Islet precursor cell (in vitro differentiated cells): ENCODE measurements around the gene SLC18A2.
"Not testable (repeated sequence)": the region's sequence is repeated elsewhere in the genome, so short reads cannot be mapped to it uniquely, and the experiment has no call there.

Source experiments
- DNase-seq: peaks from one replicate; pipeline ENCODE4 v3.0.0-alpha.2; 2018

The SLC18A2 gene

GRCh38 chr10:117266400-117266799 is 25.5 kb downstream of the SLC18A2 start:
- no peak for DNase-seq

- DNase-seq, result no peak
Observed at GRCh38 chr10:117266812-117267211, 25.9 kb downstream of the SLC18A2 start.

GRCh38 chr10:117268258-117268657 is 27.3 kb downstream of the SLC18A2 start:
- no peak for DNase-seq

DNA sequence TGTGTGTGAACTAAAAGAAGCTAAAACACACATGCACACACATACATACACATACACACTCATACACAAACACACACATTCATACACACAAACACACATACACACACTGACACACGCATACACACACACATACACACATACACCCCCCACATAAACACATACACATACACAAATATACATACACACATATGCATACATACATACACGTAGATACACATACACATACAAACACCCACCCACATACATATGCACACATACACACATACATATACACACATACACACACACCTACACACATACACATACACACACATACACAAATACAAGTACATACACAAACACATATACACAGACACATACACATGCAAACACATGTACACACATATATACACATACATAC is 28.0 kb downstream of the SLC18A2 start:
- no peak for DNase-seq

- peak; percentile 71 for DNase-seq
Observed at GRCh38 chr10:117271427-117271826, 30.5 kb downstream of the SLC18A2 start.

- DNase-seq, result no peak
Observed at GRCh38 chr10:117272195-117273076, 31.5 kb downstream of the SLC18A2 start.

- DNase-seq, result no peak
Observed at GRCh38 chr10:117273980-117274379, 33.1 kb downstream of the SLC18A2 start.

DNA sequence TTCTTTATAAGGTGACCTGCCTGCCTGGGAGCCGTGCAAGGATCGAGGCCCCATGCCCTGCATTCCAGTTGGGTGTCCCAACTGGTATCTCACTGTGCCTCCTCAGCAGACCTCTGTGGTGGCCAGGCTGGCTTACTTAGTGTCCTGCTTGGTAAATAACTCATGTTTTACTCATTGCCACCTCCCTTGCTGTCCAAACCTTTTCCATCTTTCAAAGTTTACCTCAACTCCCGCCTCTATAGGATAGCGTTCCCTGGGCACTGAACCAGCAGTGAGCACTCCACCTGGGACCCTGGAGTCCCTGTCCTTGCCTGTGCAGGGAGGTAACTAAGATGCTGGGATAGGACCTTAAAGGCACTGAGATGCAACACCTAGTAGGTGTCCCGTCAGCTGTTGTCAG is 33.6 kb downstream of the SLC18A2 start:
- no peak for DNase-seq

GRCh38 chr10:117275121-117275520 is 34.2 kb downstream of the SLC18A2 start:
- DNase-seq, result no peak

GRCh38 chr10:117277675-117278074 is 36.8 kb downstream of the SLC18A2 start:
- DNase-seq, result no peak

DNA sequence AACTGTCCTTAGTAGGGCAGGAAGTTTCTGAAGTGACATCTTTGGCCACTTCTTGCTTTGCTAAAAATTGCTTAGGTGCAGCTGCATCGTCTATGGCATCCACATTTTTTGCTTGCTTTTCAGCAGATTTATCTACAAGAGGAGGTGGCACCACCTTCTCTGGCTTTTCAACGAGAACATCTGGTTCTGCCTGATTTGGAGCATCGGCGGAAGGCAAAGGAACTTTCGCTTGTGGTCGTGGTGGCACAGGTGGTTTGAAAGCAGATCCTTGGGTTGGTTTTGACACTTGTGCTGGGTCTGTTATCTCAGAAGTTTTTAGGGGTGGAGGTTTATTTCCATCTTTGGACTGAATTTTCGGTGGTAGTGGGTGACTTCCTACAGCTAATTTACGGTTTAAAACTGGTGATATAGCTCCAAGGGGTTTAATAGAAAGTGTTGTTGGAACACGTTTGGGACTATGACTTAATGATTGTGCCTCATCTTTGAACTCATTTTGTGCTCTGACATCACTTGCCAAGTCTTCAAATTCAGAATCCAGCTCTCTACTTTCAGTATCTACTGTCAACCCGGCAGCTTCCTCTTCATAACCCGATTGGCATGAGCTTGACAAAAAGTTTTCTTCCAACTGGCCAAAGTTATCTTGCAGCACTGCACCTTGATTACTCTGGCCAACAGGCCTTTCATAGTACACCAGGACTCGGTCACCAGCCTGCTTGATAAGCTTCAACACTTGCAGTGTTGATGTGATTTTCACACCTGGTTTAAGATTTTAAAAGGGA is 44.0 kb downstream of the SLC18A2 start:
- no peak for DNase-seq

DNA sequence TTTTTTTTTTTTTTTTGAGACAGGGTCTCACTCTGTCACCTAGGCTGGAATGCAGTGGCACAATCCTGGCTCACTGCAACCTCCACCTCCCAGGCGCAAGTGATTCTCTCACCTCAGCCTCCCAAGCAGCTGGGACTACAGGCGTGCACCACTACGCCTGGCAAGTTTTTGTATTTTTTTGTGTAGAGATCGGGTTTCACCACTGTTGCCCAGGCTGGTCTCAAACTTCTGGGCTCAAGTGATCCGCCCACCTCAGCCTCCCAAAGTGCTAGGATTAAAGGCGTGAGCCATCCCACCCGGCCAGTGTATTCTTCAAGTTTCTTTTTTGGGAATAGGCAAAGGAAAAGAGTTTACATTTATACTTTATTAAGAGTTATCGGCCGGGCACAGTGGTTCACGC is 50.0 kb downstream of the SLC18A2 start:
- DNase-seq, result not testable (repeated sequence)

- DNase-seq, result no peak
Observed at GRCh38 chr10:117294039-117294645, 53.2 kb downstream of the SLC18A2 start.

DNA sequence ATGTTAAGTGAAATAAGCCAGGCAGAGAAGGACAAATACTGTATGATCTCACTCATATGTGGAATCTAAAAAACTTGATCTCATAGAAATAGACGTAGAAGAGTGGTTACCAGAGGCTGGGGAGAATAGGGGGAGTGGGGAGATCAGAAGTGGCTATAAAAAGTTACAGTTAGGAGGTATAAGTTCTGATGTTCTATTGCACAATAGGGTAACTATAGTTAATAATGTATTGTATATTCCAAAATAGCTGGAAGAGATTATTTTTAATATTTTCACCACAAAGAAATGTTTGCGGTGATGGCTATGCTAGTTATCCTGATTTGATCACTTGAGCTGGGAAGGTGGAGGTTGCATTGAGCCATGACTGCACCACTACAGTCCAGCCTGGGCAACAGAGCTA is 53.8 kb downstream of the SLC18A2 start:
- no peak for DNase-seq

DNA sequence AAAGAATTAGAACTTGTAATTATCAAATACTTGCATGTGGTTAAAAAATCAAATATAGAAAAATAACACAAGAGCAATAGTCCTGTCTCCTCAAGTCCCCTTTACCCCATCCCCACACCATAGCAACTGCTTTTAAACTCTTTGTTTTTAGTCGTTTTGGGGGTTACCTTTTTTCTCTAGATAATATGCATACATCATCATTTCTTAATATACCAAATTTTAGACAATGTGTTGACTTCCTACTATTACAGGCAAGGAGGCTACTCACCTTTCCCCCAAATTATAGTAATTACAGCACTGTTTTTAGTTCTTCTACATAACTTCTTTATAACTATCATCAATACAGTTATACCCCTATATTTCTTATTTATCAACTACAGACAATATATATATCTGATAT is 57.3 kb downstream of the SLC18A2 start:
- DNase-seq, result no peak

- no peak for DNase-seq
Observed at GRCh38 chr10:117299435-117299834, 58.5 kb downstream of the SLC18A2 start.

- no peak for DNase-seq
Observed at GRCh38 chr10:117300671-117301070, 59.8 kb downstream of the SLC18A2 start.

GRCh38 chr10:117303451-117303850 is 62.5 kb downstream of the SLC18A2 start:
- DNase-seq, result not testable (repeated sequence)

GRCh38 chr10:117306674-117307073 is 65.8 kb downstream of the SLC18A2 start:
- no peak for DNase-seq

- no peak for DNase-seq
Observed at GRCh38 chr10:117311261-117311660, 70.3 kb downstream of the SLC18A2 start.

DNA sequence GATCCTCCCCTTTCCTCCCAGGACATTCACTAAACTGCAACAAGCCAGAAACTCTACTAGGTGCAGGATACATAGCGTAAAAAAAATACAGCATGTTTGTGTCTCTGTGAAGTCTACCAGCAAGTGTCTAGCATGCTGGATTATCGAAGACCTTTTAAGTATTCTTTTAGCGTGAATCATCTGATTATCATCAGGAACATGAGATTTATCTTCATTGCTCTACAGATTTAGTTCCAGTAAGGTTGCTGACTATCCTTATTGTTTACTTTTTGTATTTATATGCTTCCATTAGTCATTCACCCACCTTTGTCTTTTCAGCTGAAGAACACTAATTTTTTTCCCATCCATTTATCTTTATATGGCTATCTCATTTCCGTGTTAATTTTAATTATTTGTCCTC is 71.5 kb downstream of the SLC18A2 start:
- no peak for DNase-seq

DNA sequence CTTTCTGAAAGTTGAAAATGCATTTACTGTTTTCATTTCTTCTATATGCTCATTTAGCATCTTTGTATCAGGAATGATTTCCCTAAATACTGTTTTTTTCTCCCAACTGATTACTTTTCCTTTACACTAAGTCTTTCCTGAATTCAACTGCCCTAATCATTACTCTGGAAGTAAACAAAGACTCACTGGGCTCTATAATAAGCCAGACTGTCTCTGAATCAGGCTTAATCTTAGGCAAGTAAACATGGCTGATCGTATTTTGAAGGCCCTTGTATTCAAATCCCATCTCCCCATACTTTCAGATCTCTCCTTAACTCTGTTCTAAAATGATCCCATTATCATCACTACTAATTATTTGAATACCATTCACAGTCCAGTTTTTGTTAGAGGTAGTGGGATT is 72.7 kb downstream of the SLC18A2 start:
- DNase-seq, result no peak

DNA sequence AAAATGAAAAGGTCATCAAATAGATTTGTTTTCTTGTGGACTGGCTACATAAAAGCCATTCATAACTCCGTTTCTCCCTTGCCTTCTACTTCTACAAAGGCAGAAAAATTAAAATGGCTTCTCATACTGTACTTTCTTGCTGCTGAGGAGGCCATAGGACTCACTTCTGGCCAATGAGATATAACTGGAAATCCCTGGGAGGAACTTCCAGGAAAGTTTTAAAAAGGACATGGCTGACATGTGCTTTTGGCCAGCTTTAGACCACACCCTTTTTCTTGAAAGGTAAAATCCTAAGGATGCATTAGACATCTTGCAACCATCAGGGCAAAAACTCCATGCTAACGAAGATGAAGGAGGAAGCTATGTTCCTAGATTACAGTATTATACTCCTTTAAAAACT is 75.8 kb downstream of the SLC18A2 start:
- DNase-seq, result no peak

DNA sequence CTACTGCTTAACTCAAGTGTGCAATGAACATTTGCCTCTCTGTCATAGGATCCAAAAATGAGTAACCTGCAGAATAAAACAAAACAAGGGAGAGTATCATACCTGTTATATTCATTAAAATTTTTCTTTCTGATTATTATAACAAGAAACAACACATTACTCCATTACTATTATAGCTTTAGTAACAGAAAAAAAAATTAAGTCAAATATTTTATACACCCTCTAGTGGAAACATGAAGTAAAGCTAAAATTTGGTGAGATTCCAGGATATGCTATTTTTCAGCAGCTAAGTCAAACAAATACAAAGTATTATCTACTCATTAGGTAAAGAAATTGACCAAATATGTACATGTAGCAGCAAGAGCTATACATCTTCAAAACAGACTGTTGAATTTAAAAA is 78.0 kb downstream of the SLC18A2 start:
- DNase-seq, result no peak
